Inflammatory macrophage treated with lipopolysaccharide for 1 hour (primary cell): Measurements from ENCODE around the gene COL23A1.

Source experiments
- DNase-seq, 2 donors: peaks; one replicate each; pipeline ENCODE4 v3.0.0-alpha.2; 2020 to 2022

COL23A1 gene

GRCh38 chr5:178587763-178588611 is 2.2 kb downstream of the COL23A1 start:
- DNase-seq, result peak; percentile 16 to 27

DNA sequence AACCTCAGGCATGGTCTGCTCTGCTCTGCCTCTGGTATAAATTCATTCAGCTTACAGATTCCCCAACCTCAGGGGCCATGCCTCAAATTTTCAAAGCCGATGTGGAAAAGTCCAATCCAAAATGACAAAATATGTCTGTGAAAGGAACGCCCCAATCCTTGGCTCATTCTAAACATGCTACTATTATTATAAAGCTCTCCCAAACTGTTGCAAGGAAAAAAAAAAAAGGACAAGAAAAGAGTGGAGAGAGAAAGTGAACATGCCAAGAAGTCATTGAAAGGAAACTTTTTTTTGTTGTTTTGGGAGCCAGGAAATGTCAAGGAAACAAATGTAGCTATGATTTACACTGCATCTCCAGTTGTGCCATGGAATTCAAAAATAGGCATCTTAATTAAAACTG is 3.8 kb downstream of the COL23A1 start:
- no peak for DNase-seq

GRCh38 chr5:178585421-178585820 is 4.8 kb downstream of the COL23A1 start:
- peak in 1 of 2 donors; percentile 13 for DNase-seq

GRCh38 chr5:178583279-178583678 is 6.9 kb downstream of the COL23A1 start:
- no peak for DNase-seq

DNA sequence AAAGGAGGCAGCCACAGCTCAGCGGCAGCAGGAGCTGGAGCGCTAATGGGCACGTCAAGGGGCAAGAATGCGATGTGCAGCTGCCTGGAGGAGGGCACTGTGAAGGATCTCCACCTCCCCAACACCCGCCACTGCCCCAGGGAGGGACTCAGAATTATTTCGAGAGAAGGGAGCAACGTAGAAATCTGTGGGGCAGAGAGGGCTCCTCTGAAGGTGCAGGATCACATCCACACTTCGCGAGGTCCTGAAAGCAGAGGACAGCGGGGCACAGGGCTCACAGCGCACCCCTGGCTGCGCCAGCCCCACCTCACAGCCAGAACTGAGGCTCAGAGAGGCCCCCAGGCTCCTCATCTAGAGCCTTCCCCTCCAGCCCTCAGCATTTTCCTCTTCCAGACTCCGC is 7.9 kb downstream of the COL23A1 start:
- no peak for DNase-seq

- no peak for DNase-seq
Measured at GRCh38 chr5:178581621-178582020, 8.6 kb downstream of the COL23A1 start.

- no peak for DNase-seq
Measured at GRCh38 chr5:178580271-178580955, 9.8 kb downstream of the COL23A1 start.

DNA sequence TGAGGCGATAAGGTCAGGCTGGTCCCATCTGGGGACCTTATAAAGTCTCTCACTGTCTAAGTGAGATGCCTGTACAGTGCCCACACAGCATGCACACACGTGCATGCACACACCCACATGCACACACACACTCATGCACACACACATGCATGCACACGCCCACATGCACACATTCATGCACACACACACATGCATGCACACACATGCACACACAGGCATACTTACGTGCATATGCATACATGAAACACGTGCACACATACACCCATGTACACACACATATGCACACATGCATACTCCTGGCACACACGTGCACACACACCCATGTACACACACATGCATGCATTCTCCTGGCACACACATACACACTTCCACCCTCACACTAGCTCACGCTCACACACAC is 12.2 kb downstream of the COL23A1 start:
- no peak for DNase-seq

GRCh38 chr5:178577376-178577839 is 12.8 kb downstream of the COL23A1 start:
- peak in 1 of 2 donors; percentile 30 for DNase-seq

- no peak for DNase-seq
Measured at GRCh38 chr5:178576591-178577351, 13.4 kb downstream of the COL23A1 start.

DNA sequence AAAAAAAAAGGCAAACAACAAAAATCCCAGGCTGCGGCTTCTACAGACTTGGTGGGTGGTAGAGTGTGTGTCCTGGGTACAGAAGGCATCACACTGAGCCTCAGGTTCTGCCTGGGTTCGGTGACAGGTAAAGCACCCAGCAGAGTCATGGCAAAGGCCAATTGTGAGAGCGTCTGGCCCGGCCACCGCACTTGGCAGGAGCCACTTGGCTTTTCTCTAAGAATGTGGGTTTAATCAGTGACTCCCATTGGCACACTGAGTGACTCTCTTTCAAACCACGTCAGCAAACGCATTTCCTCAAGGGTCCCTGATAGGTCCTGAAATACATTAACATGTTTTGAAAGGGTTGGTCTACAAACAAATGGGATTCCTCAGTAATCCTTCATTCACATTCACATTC is 17.0 kb downstream of the COL23A1 start:
- DNase-seq, result no peak

DNA sequence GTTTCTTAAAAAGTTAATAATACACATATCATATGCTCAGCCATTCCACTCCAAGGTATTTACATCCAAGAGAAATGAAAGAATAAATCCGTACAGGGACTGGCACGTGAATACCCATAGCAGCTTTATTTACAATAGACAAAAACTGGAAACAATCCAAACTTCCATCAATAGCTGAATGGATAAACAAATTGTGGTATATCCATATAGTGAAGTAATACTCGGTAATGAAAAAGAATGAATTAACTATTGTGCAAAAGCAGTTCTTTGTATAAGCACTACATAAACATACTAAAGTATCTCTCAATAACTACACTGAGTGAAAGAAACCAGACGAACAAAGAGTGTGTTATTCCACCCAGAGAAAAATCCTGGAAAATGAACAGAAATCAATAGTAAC is 17.6 kb downstream of the COL23A1 start:
- no peak for DNase-seq

- DNase-seq, result peak in 1 of 2 donors; percentile 46
Measured at GRCh38 chr5:178569485-178569884, 20.7 kb downstream of the COL23A1 start.

DNA sequence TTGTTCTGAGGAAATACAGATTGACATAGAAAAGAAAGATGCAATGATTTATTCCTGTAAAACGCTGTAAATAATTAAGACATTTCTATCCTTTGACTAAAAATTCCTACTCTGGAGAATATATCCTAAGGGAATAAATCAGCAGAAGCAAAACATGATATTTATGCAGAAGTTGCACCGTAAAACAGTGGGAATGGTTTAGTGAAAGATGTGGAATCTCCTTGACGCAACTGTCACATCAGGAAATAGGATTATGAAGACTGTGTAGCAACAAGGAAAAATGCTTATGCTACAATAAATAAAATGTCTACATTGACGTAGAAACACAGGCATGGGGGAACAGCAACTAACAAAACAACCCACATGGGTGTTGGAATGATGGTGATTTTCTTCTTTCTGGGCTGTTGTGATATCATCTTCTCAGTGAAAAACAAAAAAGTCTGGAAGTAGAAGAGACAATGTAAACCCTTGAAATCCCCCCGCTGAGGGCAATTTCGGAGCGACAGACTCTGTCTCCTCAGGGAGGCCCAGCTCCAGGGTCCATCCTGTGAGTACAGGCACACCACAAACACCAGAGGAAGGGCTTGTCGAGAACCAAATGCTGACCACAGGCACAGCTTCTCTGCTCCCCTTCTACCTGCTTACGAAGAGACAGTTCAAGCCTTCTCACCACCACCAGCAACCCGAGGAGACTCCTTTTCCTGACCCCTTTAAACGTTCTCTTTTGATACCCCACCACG is 25.2 kb downstream of the COL23A1 start:
- no peak for DNase-seq

GRCh38 chr5:178564397-178564796 is 25.8 kb downstream of the COL23A1 start:
- DNase-seq, result no peak

- DNase-seq, result no peak
Measured at GRCh38 chr5:178563621-178564020, 26.6 kb downstream of the COL23A1 start.

DNA sequence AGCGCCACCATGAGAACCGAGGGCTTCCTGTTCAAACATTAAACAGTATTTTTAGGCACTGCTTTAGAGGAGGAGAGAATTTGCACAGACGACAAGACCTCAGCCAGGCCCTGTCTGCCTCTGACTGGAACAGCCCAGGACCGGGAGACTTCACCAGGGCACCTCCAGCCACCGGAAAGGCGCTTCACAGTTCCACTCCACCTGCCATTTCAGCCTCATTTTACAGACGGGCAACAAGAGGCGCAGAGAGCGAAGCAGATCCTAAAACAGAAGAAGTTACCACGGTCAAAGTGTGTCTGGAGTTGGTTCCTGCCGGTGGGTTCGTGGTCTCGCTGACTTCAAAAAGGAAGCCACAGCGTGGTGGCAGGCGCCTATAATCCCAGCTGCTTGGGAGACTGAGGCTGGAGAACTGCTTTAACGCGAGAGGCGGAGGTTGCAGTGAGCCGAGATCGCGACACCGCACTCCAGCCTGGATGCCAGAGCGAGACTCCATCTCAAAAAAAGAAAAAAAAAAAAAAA is 28.4 kb downstream of the COL23A1 start:
- no peak for DNase-seq

- no peak for DNase-seq
Measured at GRCh38 chr5:178560911-178561310, 29.3 kb downstream of the COL23A1 start.

DNA sequence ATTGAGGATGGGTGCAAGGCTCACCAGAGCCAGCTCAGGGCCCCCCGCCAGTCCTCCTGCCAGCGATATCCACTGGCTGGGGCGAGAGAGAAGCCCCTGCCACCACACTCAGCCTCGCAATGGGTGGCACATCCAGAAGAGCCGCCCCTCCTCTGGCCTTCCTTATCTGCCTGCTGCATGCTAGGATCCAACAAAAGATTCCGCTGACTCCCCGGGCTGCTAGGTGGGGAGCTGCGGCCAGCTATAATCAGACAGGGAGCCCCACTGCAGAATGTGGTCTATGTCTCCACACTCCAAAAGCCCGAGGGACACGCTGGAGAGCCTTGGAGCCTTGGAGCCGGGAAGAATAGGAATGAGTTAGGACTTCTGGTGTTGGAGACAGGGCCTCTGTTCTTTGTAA is 32.8 kb downstream of the COL23A1 start:
- no peak for DNase-seq

DNA sequence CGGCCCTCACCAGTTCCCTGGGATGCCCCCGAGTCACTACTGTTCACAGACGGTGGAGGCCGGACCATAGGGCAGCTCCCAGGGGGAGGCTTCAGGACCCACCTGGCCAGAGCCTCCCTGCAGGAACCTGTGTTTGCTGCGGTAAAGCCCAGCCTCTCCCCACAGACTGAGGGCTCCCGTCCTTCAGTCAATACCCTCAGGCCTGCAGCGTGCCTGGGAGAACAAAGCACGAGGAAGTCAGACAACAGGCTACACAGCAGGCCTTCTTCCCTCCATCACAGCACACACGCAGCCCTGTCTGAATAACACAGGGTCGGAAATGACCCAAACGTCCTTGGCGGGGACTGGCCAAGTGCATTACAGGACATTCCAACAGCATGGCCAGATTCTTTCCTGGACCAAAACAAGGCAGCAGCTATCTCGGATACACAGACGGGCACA is 34.4 kb downstream of the COL23A1 start:
- no peak for DNase-seq

GRCh38 chr5:178555005-178555404 is 35.2 kb downstream of the COL23A1 start:
- no peak for DNase-seq

- DNase-seq, result no peak
Measured at GRCh38 chr5:178554311-178554710, 35.9 kb downstream of the COL23A1 start.
